NB4 (cell line): ENCODE results near the gene BDKRB2.

Experiments
- DNase-seq: peaks from one replicate; pipeline ENCODE4 v3.0.0; 2010; ENCODE audit warnings: low read depth
- H3K4me3 ChIP-seq: one replicate; pipeline ENCODE4 v1.5.1; 2011; ENCODE audit warnings: mild to moderate bottlenecking, low read depth, low read length, moderate library complexity
- MYC ChIP-seq: IDR thresholded peaks from 2 replicates; pipeline ENCODE4 v1.6.1; 2011; ENCODE audit warnings: low read depth, low read length
- POLR2A ChIP-seq: IDR thresholded peaks from 2 replicates; pipeline ENCODE4 v1.6.1; 2011; ENCODE audit warnings: mild to moderate bottlenecking; ENCODE audit not compliant: insufficient read length; ENCODE audit errors: extremely low read depth
- TF ChIP-seq, protein P1 (sequence below): IDR thresholded peaks from 2 replicates; pipeline ENCODE4 v1.6.1; 2011; ENCODE audit warnings: low read depth, low read length
- TF ChIP-seq, protein P2 (sequence below): IDR thresholded peaks from one replicate; pipeline ENCODE4 v1.5.1; 2012; ENCODE audit warnings: low read depth, low read length

BDKRB2 gene

DNA sequence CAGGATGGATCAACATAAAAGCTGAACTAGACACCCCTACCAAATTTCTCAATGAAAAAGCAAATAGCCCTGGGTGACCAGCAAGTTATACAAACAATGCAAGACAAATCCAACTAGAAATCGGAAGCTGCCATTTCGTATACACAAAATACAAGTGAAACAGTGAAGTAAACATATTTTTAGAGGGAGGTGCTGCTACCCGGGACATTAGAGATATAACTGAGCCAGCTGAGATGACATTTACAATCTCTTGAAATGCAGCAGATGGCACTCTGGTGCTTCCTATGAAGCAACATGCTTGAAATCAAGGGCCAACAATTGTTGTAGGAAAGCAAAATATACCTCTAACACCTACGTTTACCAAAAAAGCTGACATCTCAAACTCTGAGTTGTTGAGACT is 76.8 kb downstream of the BDKRB2 start:
- no peak for DNase-seq
- no peak overlapping the region for H3K4me3 ChIP-seq
- TF ChIP-seq, protein P1, sequence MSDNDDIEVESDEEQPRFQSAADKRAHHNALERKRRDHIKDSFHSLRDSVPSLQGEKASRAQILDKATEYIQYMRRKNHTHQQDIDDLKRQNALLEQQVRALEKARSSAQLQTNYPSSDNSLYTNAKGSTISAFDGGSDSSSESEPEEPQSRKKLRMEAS = no peak
- TF ChIP-seq MYC = no peak
- TF ChIP-seq, protein P2, sequence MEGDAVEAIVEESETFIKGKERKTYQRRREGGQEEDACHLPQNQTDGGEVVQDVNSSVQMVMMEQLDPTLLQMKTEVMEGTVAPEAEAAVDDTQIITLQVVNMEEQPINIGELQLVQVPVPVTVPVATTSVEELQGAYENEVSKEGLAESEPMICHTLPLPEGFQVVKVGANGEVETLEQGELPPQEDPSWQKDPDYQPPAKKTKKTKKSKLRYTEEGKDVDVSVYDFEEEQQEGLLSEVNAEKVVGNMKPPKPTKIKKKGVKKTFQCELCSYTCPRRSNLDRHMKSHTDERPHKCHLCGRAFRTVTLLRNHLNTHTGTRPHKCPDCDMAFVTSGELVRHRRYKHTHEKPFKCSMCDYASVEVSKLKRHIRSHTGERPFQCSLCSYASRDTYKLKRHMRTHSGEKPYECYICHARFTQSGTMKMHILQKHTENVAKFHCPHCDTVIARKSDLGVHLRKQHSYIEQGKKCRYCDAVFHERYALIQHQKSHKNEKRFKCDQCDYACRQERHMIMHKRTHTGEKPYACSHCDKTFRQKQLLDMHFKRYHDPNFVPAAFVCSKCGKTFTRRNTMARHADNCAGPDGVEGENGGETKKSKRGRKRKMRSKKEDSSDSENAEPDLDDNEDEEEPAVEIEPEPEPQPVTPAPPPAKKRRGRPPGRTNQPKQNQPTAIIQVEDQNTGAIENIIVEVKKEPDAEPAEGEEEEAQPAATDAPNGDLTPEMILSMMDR = no peak
- no peak for TF ChIP-seq POLR2A

DNA sequence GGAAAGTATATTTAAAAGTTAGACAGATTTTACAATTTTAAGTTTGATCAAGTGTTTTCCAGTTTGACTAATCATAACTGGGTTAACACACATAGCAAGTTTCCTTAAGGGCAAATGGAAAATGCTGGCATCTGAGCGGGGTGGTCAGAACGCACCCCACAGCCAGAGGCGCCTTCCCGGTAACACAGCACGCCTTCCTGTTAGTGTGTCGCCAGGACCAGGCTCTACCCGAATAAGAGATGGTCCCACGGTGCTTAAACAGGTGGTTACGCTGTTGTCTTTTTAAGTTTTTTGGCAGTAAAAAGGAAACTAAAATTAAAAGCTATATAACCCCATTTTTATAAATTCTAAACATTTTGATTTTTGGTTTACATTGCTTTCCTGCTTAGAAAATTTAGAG is 79.4 kb downstream of the BDKRB2 start:
- no peak overlapping the region for H3K4me3 ChIP-seq
- no peak for DNase-seq
- TF ChIP-seq MYC (no peak), POLR2A (no peak)
- TF ChIP-seq, protein P1 = no peak
- TF ChIP-seq, protein P2 = no peak

DNA sequence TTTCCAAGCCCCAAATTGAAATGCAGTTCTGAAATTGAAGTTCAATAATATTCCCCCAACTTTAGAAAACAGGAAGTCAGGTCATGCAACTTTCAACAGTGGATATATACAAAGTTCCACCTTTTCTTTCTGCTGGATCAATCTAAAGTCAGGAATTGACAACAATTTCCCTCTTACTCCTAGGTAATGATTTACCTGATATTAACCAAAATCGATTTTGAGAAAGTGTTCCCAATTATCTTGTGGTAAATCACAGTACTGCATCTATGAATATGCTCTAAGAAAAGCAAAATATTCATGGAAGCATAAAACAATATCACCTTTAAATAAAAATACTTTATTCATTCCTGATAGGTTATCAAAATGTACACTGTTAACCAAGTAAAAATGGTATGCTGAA is 79.8 kb downstream of the BDKRB2 start:
- TF ChIP-seq, protein P1 = no peak
- TF ChIP-seq, protein P2 = no peak
- TF ChIP-seq MYC (no peak), POLR2A (no peak)
- no peak overlapping the region for H3K4me3 ChIP-seq
- no peak for DNase-seq

DNA sequence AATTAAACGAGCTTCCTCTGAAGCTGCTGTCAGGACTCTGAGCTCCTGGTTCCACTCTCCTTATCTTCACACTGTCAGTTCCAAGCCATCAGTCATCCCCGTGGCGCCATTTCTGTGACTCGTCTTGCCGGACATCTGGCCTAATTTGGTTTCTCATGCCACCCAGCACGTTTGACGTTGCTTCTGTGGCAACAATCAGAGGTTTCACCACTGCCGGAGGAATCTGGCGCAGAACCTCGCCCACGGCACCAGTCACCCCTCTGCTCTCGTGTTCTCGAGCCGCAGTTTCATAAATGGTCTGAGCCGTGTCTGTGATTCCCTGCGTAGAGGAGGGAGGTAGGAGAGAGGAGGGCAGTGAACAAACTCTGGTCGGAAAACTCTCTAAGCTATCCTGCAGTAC is 81.0 kb downstream of the BDKRB2 start:
- no peak overlapping the region for H3K4me3 ChIP-seq
- no peak for TF ChIP-seq MYC
- TF ChIP-seq, protein P1 = no peak
- TF ChIP-seq, protein P2 = no peak
- TF ChIP-seq POLR2A = no peak

DNA sequence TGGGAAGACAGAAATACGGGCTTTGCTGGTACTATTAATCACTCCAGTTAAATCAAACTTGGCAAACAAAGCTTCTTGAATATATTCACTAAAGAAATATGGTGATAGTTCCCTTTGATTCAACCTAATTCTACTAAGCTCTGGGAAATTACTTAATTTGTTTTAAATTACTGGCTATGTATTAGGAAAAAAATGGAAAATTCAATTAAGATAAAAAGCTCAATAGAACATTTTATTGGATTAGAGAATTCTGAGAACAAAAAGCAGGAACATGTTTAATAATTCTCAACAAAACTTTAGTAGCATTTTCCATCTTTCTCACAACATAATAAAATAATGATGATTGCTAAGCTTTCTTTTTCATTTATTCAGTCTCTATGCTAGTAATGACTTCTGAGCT is 81.6 kb downstream of the BDKRB2 start:
- TF ChIP-seq, protein P1 = no peak
- TF ChIP-seq MYC (no peak), POLR2A (no peak)
- TF ChIP-seq, protein P2 = no peak
- H3K4me3 ChIP-seq = no peak overlapping the region
- DNase-seq = no peak

More for the DNA sequence above, 81.0 kb downstream of the BDKRB2 start:
- no peak for DNase-seq

DNA sequence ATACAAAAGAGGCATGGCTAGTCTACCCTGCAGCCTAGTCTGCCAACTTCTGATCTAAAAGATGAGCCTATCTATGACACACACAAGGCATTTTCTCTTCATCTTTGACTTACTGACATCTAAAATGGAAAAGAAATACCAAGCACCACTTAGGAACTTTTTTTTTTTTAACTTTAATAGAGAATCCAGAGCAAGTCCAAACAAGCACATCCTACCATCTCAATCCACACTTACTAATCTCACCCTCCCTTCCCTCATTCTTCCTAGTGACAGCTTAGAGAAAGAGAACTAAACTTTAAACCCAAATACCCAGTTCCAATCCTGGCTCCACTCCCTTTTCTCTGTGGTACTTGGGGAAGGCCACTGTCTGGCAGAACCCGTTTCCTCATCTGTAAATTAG is 83.2 kb downstream of the BDKRB2 start:
- no peak for DNase-seq
- TF ChIP-seq MYC = no peak
- TF ChIP-seq POLR2A = no peak
- TF ChIP-seq, protein P1 = no peak
- TF ChIP-seq, protein P2 = no peak
- no peak overlapping the region for H3K4me3 ChIP-seq
